Measurements from ENCODE around the gene KERA. TPM values are rescaled to one million over a fixed set of nuclear protein-coding genes. Genes with fewer than 3 reads are reported as not detected.

Gene KERA
- total and polyA plus RNA-seq, 9 of the 15 experiments (the other 6 are each of a cell fraction or from before 2014, with no cell fraction given): not detected

GRCh38 chr12:91019455-91019854 lies 38.4 kb downstream of the KERA start:
- no TSS peak for BruUV-seq (replicated peaks)
- TF ChIP-seq THRA (IDR thresholded peaks at IDR 0.05) (no peak), SNRNP70 (optimal IDR thresholded peaks at IDR 0.05; ENCODE audit: low read depth, low read length) (no peak), DLX4 (CRISPR knock-in tag; IDR thresholded peaks at IDR 0.05) (no peak), ZKSCAN1 (IDR thresholded peaks at IDR 0.05; ENCODE audit: low read depth, low read length) (no peak), ZNF644 (tag; IDR thresholded peaks at IDR 0.05; ENCODE audit: low read depth) (no peak), HOMEZ (CRISPR knock-in tag; IDR thresholded peaks at IDR 0.05) (no peak), RFX7 (CRISPR knock-in tag; IDR thresholded peaks at IDR 0.05) (no peak), ZNF449 (CRISPR knock-in tag; IDR thresholded peaks at IDR 0.05) (no peak), MNT (conservative IDR thresholded peaks at IDR 0.05) (no peak)
- Histone ChIP-seq H3K4me2 (ENCODE audit: insufficient read depth, low read length) (no peak overlapping the region), H3K4me3 (no peak overlapping the region), H3K27ac (ENCODE audit: extremely low read depth, low read depth, low read length) (no peak overlapping the region), H3K9me3 (replicated peaks; ENCODE audit: control insufficient read depth, insufficient read depth, low read depth, low read length) (0 out of 2 replicates have a peak, but pooled peaks cover 4% of the 10 kb centered on the region), H3K36me3 (ENCODE audit: control insufficient read depth, insufficient read depth, low read length) (no peaks in the 10 kb centered on the region), H2AFZ (ENCODE audit: low read depth, low read length) (no peak overlapping the region), H3K4me1 (replicated peaks in 1 of 2; ENCODE audit: control insufficient read depth in 2 of 2, insufficient read depth in 2 of 2, low read length in 2 of 2) (no peaks in the 10 kb centered on the region), H4K20me1 (replicated peaks; ENCODE audit: control insufficient read depth, insufficient read depth, low read length) (no peaks in the 10 kb centered on the region), H3K79me2 (ENCODE audit: control insufficient read depth, insufficient read depth, low read length) (no peaks in the 10 kb centered on the region), H3K27me3 (ENCODE audit: control insufficient read depth in 2 of 2, insufficient read depth in 2 of 2, low read length in 2 of 2) (no peaks in the 10 kb centered on the region), H3K9ac (ENCODE audit: insufficient read depth in 1 of 2, low read depth in 2 of 2, low read length in 2 of 2) (no peak overlapping the region), H3K9me1 (ENCODE audit: control insufficient read depth, insufficient read depth, low read length) (no peaks in the 10 kb centered on the region)
- ATAC-seq: no peak
- 3% methylated on average over 4 of the region's 4 CpGs for WGBS (ENCODE audit: insufficient coverage, low coverage, missing lambda C conversion rate)
- FAIRE-seq: no peak
- in situ Hi-C loops (cut with MboI): no loop called here
- DNase-seq (ENCODE audit: extremely low read depth in 1 of 4, low spot score in 3 of 4): no peak
- POLR2A ChIA-PET: no interaction called here
- intact Hi-C loops (cut with micrococcal nuclease): no loop called here
- CTCF ChIA-PET (ENCODE audit: low intra/inter-chr PET ratio): no interaction called here
